CD14-positive monocyte (primary cell): ENCODE results near the gene SERPINB3. TPM values are rescaled to one million over a fixed set of nuclear protein-coding genes. Genes with fewer than 3 reads are reported as not detected.
"Not testable (repeated sequence)": the region's sequence is repeated elsewhere in the genome, so short reads cannot be mapped to it uniquely, and the experiment has no call there.

Source experiments
- DNase-seq, 3 donors: peaks; one replicate each; pipeline ENCODE4 v3.0.0-alpha.2; 2011 to 2022
- H2AFZ ChIP-seq: 2 replicates; pipeline ENCODE4 v1.6.0; 2012; ENCODE audit warnings: mild to moderate bottlenecking, low read depth, low read length, inconsistent platforms; ENCODE audit not compliant: insufficient read depth, poor library complexity, severe bottlenecking
- H3K27ac ChIP-seq, 2 donors: 1 replicate in 1 of 2; 2 replicates in 1 of 2; pipeline ENCODE4 v1.5.1; 2012 to 2013; ENCODE audit warnings: low read length in 2 of 2, control low read depth in 1 of 2, inconsistent platforms in 1 of 2, low read depth in 1 of 2, mild to moderate bottlenecking in 1 of 2
- H3K27me3 ChIP-seq, 2 donors: one replicate each; pipeline versions ENCODE4 v1.6.0 to v1.6.1; 2011 to 2013; ENCODE audit warnings: low read length in 2 of 2; ENCODE audit not compliant: control insufficient read depth in 2 of 2, insufficient read depth in 2 of 2
- H3K36me3 ChIP-seq, 2 donors: replicated peaks in 1 of 2; 1 replicate in 1 of 2; 2 replicates in 1 of 2; pipeline versions ENCODE4 v1.5.1 to v1.6.1; 2012 to 2013; ENCODE audit warnings: low read length in 2 of 2, control low read depth in 1 of 2, inconsistent platforms in 1 of 2, mild to moderate bottlenecking in 1 of 2; ENCODE audit not compliant: insufficient read depth in 2 of 2, control insufficient read depth in 1 of 2
- H3K4me1 ChIP-seq, 2 donors: 1 replicate in 1 of 2; 2 replicates in 1 of 2; pipeline versions ENCODE4 v1.5.1 to v1.6.1; 2012 to 2013; ENCODE audit warnings: low read length in 2 of 2, control low read depth in 1 of 2, inconsistent platforms in 1 of 2, mild to moderate bottlenecking in 1 of 2, moderate library complexity in 1 of 2; ENCODE audit not compliant: insufficient read depth in 2 of 2, control insufficient read depth in 1 of 2
- H3K4me2 ChIP-seq: replicated peaks from 2 replicates; pipeline ENCODE3; 2012; ENCODE audit warnings: low read length, moderate library complexity, mild to moderate bottlenecking; ENCODE audit not compliant: poor library complexity, severe bottlenecking; ENCODE audit errors: extremely low read depth
- H3K4me3 ChIP-seq, 3 experiments: fragments of 200-600 bp in 1 of 3; sonication (generic) in 1 of 3; replicated peaks in 1 of 3; 1 replicate in 2 of 3; 2 replicates in 1 of 3; pipeline ENCODE4 v1.5.1; 2011 to 2013; ENCODE audit warnings: low read length in 3 of 3, mild to moderate bottlenecking in 3 of 3, control low read depth in 2 of 3, low read depth in 2 of 3, inconsistent platforms in 1 of 3, moderate library complexity in 1 of 3
- H3K79me2 ChIP-seq: 2 replicates; pipeline ENCODE4 v1.6.0; 2012; ENCODE audit warnings: mild to moderate bottlenecking, control low read depth, inconsistent platforms, low read length, moderate library complexity; ENCODE audit not compliant: insufficient read depth
- H3K9ac ChIP-seq: 2 replicates; pipeline ENCODE4 v1.6.0; 2017; ENCODE audit warnings: low read length, mild to moderate bottlenecking; ENCODE audit not compliant: insufficient read depth, poor library complexity, severe bottlenecking
- H3K9me3 ChIP-seq, 2 donors: replicated peaks in 1 of 2; 1 replicate in 1 of 2; 2 replicates in 1 of 2; pipeline versions ENCODE4 v1.5.1 to v1.6.1; 2012 to 2013; ENCODE audit warnings: low read length in 2 of 2, control low read depth in 1 of 2; ENCODE audit not compliant: control insufficient read depth in 1 of 2, insufficient read depth in 1 of 2
- H4K20me1 ChIP-seq: 2 replicates; pipeline ENCODE4 v1.6.0; 2012; ENCODE audit warnings: mild to moderate bottlenecking, low read length, control low read depth, moderate library complexity; ENCODE audit not compliant: insufficient read depth
- H3K27ac Mint-ChIP-seq, 7 donors: one replicate each; pipeline ENCODE4 v1.8.0; 2020; ENCODE audit warnings: mild to moderate bottlenecking in 7 of 7, mixed read lengths in 7 of 7, moderate library complexity in 6 of 7, inconsistent platforms in 2 of 7
- H3K27me3 Mint-ChIP-seq, 3 donors: one replicate each; pipeline ENCODE4 v1.8.0; 2021 to 2022; ENCODE audit warnings: low read depth in 3 of 3, mild to moderate bottlenecking in 3 of 3, mixed read lengths in 3 of 3, moderate library complexity in 3 of 3, inconsistent platforms in 1 of 3
- H3K36me3 Mint-ChIP-seq, 2 donors: one replicate each; pipeline ENCODE4 v1.8.0; 2020; ENCODE audit warnings: mixed read lengths in 2 of 2, inconsistent platforms in 1 of 2, mild to moderate bottlenecking in 1 of 2
- H3K4me1 Mint-ChIP-seq: one replicate; pipeline ENCODE4 v1.8.0; 2020; ENCODE audit warnings: mild to moderate bottlenecking, mixed read lengths
- H3K4me3 Mint-ChIP-seq, 2 donors: one replicate each; pipeline ENCODE4 v1.8.0; 2020; ENCODE audit warnings: mild to moderate bottlenecking in 2 of 2, mixed read lengths in 2 of 2, moderate library complexity in 1 of 2
- H3K9me3 Mint-ChIP-seq, 7 donors: one replicate each; pipeline ENCODE4 v1.8.0; 2020 to 2022; ENCODE audit warnings: mixed read lengths in 7 of 7, mild to moderate bottlenecking in 6 of 7, moderate library complexity in 6 of 7, inconsistent platforms in 2 of 7
- WGBS: methylation state at CpG from one replicate; pipeline ENCODE4 v1.1.5; 2013; ENCODE audit warnings: missing lambda C conversion rate; ENCODE audit not compliant: insufficient coverage; 5-methylcytosine and 5-hydroxymethylcytosine counted together
- intact Hi-C, 2 donors: fragments of 100-400 bp; cut with micrococcal nuclease; formaldehyde crosslinking; loops; one replicate each; pipeline versions ENCODE4 v1.15.0 to v1.15.1; 2023
- polyA plus RNA-seq, 3 donors: library from polyadenylated mRNA; depleted of rRNA in 1 of 3; unstranded in 2 of 3; stranded (reverse) in 1 of 3; fragments of 300-500 nt in 2 of 3; fragments of >200 nt in 1 of 3; fragmentation: Illumina TruSeq in 2 of 3; gene quantifications; 1 replicate in 2 of 3; 2 replicates in 1 of 3; pipeline ENCODE4 v1.2.3, GENCODE V29; 2012 to 2021
- TF ChIP-seq, protein P1 (sequence below): fragments of 200-600 bp; IDR thresholded peaks from one replicate; pipeline ENCODE4 v1.8.0; 2022; ENCODE audit warnings: antibody characterized with exemption, mild to moderate bottlenecking

The SERPINB3 gene
- polyA plus RNA-seq, 3 donors: not detected

- H3K27ac Mint-ChIP-seq, H3K79me2 ChIP-seq, H3K9me3 Mint-ChIP-seq, H3K4me3 Mint-ChIP-seq, H3K9ac ChIP-seq, H3K27me3 Mint-ChIP-seq, H3K27me3 ChIP-seq, H3K9me3 ChIP-seq, H3K36me3 Mint-ChIP-seq, intact Hi-C loops, H3K27ac ChIP-seq, DNase-seq, H3K4me1 ChIP-seq, H3K36me3 ChIP-seq, H4K20me1 ChIP-seq, H3K4me1 Mint-ChIP-seq, H3K4me2 ChIP-seq, H3K4me3 ChIP-seq, H2AFZ ChIP-seq: not testable (repeated sequence)
- no CpG with 5 or more reads among the region's 3 CpGs for WGBS
Observed at GRCh38 chr18:63650271-63650670, 11.4 kb downstream of the SERPINB3 start.

DNA sequence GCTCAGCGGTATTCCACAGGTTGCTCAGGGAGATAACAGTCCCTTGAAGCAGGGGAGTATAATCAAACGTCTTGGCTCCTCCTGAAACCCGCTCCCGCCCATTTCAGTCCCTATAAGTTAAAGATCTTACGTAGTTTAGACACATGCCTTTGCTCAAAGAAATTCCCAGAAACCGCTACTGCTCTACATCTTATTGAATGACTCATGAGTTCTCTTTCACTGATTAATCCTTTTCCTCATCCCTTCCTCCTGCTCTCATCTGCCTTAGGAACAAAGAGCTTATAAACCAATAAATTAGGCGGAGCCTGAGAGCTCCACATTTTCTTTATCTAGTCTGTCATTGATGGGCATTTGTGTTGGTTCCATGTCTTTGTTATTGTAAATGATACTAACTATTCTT, 13.5 kb downstream of the SERPINB3 start:
- Histone ChIP-seq H4K20me1 (no peaks in the 10 kb centered on the region), H3K9me3 (no peaks in the 10 kb centered on the region), H3K79me2 (no peaks in the 10 kb centered on the region), H3K36me3 (no peaks in the 10 kb centered on the region), H3K27ac (no peak overlapping the region), H2AFZ (no peak overlapping the region), H3K27me3 (peaks cover 0 to 2% of the 10 kb centered on the region in 2 donors), H3K9ac (no peak overlapping the region), H3K4me1 (no peaks in the 10 kb centered on the region), H3K4me3 (no peak overlapping the region), H3K4me2 (no peak overlapping the region)
- no peak overlapping the region for H3K4me3 Mint-ChIP-seq
- peaks cover 6 to 8% (median 7%) of the 10 kb centered on the region in 3 donors for H3K27me3 Mint-ChIP-seq
- intact Hi-C loops: no loop called here
- TF ChIP-seq, protein P1, sequence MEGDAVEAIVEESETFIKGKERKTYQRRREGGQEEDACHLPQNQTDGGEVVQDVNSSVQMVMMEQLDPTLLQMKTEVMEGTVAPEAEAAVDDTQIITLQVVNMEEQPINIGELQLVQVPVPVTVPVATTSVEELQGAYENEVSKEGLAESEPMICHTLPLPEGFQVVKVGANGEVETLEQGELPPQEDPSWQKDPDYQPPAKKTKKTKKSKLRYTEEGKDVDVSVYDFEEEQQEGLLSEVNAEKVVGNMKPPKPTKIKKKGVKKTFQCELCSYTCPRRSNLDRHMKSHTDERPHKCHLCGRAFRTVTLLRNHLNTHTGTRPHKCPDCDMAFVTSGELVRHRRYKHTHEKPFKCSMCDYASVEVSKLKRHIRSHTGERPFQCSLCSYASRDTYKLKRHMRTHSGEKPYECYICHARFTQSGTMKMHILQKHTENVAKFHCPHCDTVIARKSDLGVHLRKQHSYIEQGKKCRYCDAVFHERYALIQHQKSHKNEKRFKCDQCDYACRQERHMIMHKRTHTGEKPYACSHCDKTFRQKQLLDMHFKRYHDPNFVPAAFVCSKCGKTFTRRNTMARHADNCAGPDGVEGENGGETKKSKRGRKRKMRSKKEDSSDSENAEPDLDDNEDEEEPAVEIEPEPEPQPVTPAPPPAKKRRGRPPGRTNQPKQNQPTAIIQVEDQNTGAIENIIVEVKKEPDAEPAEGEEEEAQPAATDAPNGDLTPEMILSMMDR: no peak
- H3K36me3 Mint-ChIP-seq: no peaks in the 10 kb centered on the region
- DNase-seq: no peak
- H3K4me1 Mint-ChIP-seq: no peaks in the 10 kb centered on the region
- H3K9me3 Mint-ChIP-seq: peaks cover 0 to 4% (median 0%) of the 10 kb centered on the region in 7 donors
- H3K27ac Mint-ChIP-seq: no peak overlapping the region
- WGBS: 67% methylated on average over 5 of the region's 7 CpGs
